GM19467 (cell line): ENCODE data around the gene ARMC9.
A peak's percentile ranks its signal among the peaks of the same experiment; 100 is the strongest.
"Not testable (repeated sequence)": the region's sequence is repeated elsewhere in the genome, so short reads cannot be mapped to it uniquely, and the experiment has no call there.

Experiments used
- ATAC-seq: cut with Tn5 transposase; IDR thresholded peaks from one replicate; pipeline ENCODE4 v1.9.1; 2021; ENCODE audit warnings: mild to moderate bottlenecking, moderate library complexity; ENCODE audit not compliant: unreplicated experiment

ARMC9 gene

GRCh38 chr2:231198291-231199173 is at the start of gene ARMC9:
TSS of gene ARMC9 (plus strand) at chr2:231198631. CDS start at chr2:231206239, 7,608 bp downstream.
- ATAC-seq: peak; percentile 96

GRCh38 chr2:231152800-231153557 is 45.5 kb upstream of the ARMC9 start:
- ATAC-seq: no peak

GRCh38 chr2:231159306-231159705 is 39.1 kb upstream of the ARMC9 start:
- no peak for ATAC-seq

GRCh38 chr2:231160701-231161100 is 37.7 kb upstream of the ARMC9 start:
- ATAC-seq: no peak

- ATAC-seq: no peak
These were observed 37.1 kb upstream of the ARMC9 start for GRCh38 chr2:231161252-231161839.

GRCh38 chr2:231161877-231162329 is 36.5 kb upstream of the ARMC9 start:
- no peak for ATAC-seq

GRCh38 chr2:231163011-231163410 is 35.4 kb upstream of the ARMC9 start:
- ATAC-seq: no peak

GRCh38 chr2:231163414-231164095 is 34.9 kb upstream of the ARMC9 start:
- no peak for ATAC-seq

- no peak for ATAC-seq
These were observed 30.5 kb upstream of the ARMC9 start for GRCh38 chr2:231167745-231168459.

GRCh38 chr2:231168460-231169139 is 29.8 kb upstream of the ARMC9 start:
- no peak for ATAC-seq

GRCh38 chr2:231169488-231169887 is 28.9 kb upstream of the ARMC9 start:
- no peak for ATAC-seq

GRCh38 chr2:231170055-231170454 is 28.4 kb upstream of the ARMC9 start:
- ATAC-seq: no peak

GRCh38 chr2:231172025-231172424 is 26.4 kb upstream of the ARMC9 start:
- no peak for ATAC-seq

- ATAC-seq: no peak
These were observed 24.2 kb upstream of the ARMC9 start for GRCh38 chr2:231174211-231174651.

- no peak for ATAC-seq
These were observed 22.4 kb upstream of the ARMC9 start for GRCh38 chr2:231176066-231176465.

- ATAC-seq: no peak
These were observed 21.0 kb upstream of the ARMC9 start for GRCh38 chr2:231177156-231178025.

GRCh38 chr2:231178805-231179204 is 19.6 kb upstream of the ARMC9 start:
- not testable (repeated sequence) for ATAC-seq

GRCh38 chr2:231181860-231182512 is 16.4 kb upstream of the ARMC9 start:
- ATAC-seq: no peak
